Breast epithelium (tissue), 4 donors: ENCODE measurements around the gene TXN2. TPM values are rescaled to one million over a fixed set of nuclear protein-coding genes. Genes with fewer than 3 reads are reported as not detected.

ENCODE experiments used
- DNase-seq, 2 donors: peaks; one replicate each; pipeline ENCODE4 v3.0.0-alpha.2; 2019; ENCODE audit warnings: low spot score in 2 of 2
- H3K27ac ChIP-seq, 2 donors: fragments of 200-600 bp; sonication (generic) in 1 of 2; one replicate each; pipeline ENCODE4 v1.5.1; 2016 to 2019; ENCODE audit warnings: mild to moderate bottlenecking in 1 of 2
- H3K27me3 ChIP-seq, 2 donors: fragments of 200-600 bp; sonication (generic) in 1 of 2; one replicate each; pipeline versions ENCODE4 v1.5.1 to v1.6.0; 2017 to 2019; ENCODE audit warnings: control low read depth in 1 of 2, mild to moderate bottlenecking in 1 of 2
- H3K36me3 ChIP-seq: fragments of 200-600 bp; one replicate; pipeline ENCODE4 v1.5.1; 2019
- H3K4me1 ChIP-seq, 2 donors: fragments of 200-600 bp; sonication (generic); one replicate each; pipeline ENCODE4 v1.5.1; 2016 to 2019; ENCODE audit warnings: control low read depth in 1 of 2
- H3K4me3 ChIP-seq, 3 donors: fragments of 200-600 bp; sonication (generic); 1 replicate in 2 of 3; 2 replicates in 1 of 3; pipeline ENCODE4 v1.5.1; 2016 to 2019; ENCODE audit warnings: mild to moderate bottlenecking in 3 of 3, moderate library complexity in 2 of 3
- H3K9me3 ChIP-seq, 2 donors: fragments of 200-600 bp; sonication (generic) in 1 of 2; one replicate each; pipeline ENCODE4 v1.5.1; 2016 to 2019; ENCODE audit warnings: control low read depth in 1 of 2
- POLR2A ChIP-seq: fragments of 450-650 bp; IDR thresholded peaks from one replicate; pipeline ENCODE4 v1.6.1; 2016; ENCODE audit warnings: antibody characterized with exemption, mild to moderate bottlenecking, moderate library complexity
- POLR2AphosphoS5 ChIP-seq, 3 donors: sonication (generic); formaldehyde crosslinking; IDR thresholded peaks; one replicate each; pipeline ENCODE4 v1.6.1; 2017; ENCODE audit warnings: antibody characterized with exemption in 3 of 3
- intact Hi-C: fragments of 100-400 bp; cut with DNase I; formaldehyde crosslinking; loops from one replicate; pipeline ENCODE4 v1.15.1; 2023; ENCODE audit warnings: low total_unique reads
- total RNA-seq, 3 donors: library from RNA; depleted of rRNA; stranded (reverse); fragments of >200 nt; gene quantifications; one replicate each; pipeline ENCODE4 v1.1.0, GENCODE V29; 2016
- TF ChIP-seq, protein P1 (sequence below), 3 donors: fragments of 450-650 bp; IDR thresholded peaks; one replicate each; pipeline ENCODE4 v1.5.1; 2016 to 2017; ENCODE audit warnings: antibody characterized with exemption in 3 of 3, mild to moderate bottlenecking in 3 of 3, moderate library complexity in 3 of 3

TXN2 gene
- total RNA-seq, 3 donors from 2014 or later = 52.3 to 71.1 (median 58.1) TPM

DNA sequence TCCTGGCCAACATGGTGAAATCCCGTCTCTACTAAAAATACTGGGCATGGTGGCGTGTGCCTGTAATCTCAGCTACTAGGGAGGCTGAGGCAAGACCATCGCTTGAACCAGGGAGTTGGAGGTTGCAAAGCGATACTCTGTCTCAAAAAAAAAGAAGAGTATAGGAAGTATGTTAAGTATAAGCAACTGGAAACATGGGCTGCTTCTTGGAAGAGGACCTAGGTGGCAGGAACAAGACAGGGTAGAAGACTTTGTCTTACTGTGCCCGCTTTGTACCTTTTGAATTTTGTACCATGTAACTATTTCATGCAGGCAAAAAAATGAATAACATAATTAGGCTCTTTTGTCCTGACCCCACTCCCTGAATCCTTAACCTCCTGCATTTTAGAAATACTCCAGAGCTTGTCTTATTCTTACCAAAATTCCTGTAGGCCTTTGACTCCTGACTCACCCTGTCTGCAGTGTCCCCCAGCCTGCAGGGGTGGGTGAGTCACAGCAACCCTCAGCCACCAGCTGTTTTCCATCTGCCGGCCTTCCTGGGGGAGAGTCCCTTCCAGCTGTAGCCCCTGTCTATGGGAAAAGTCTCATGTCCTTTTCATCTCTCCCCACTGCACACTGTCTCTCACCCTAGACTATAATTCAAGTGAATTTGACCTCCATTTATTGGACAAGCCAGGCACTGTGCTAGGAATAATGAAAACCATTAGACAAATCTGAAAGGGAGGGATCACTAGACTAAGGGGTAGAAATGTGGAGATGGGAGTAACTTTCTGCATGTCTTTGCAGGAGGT lies 41.8 kb downstream of the TXN2 start:
- no peaks in the 10 kb centered on the region for H3K36me3 ChIP-seq
- H3K27me3 ChIP-seq = no peaks in the 10 kb centered on the region
- H3K9me3 ChIP-seq = no peaks in the 10 kb centered on the region
- TF ChIP-seq, protein P1, sequence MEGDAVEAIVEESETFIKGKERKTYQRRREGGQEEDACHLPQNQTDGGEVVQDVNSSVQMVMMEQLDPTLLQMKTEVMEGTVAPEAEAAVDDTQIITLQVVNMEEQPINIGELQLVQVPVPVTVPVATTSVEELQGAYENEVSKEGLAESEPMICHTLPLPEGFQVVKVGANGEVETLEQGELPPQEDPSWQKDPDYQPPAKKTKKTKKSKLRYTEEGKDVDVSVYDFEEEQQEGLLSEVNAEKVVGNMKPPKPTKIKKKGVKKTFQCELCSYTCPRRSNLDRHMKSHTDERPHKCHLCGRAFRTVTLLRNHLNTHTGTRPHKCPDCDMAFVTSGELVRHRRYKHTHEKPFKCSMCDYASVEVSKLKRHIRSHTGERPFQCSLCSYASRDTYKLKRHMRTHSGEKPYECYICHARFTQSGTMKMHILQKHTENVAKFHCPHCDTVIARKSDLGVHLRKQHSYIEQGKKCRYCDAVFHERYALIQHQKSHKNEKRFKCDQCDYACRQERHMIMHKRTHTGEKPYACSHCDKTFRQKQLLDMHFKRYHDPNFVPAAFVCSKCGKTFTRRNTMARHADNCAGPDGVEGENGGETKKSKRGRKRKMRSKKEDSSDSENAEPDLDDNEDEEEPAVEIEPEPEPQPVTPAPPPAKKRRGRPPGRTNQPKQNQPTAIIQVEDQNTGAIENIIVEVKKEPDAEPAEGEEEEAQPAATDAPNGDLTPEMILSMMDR (IDR thresholded peaks at IDR 0.05) = no peak
- peak in 2 of 3 donors; percentile 32 to 44 for TF ChIP-seq POLR2AphosphoS5 (IDR thresholded peaks at IDR 0.05)
- H3K27ac ChIP-seq = peak overlapping the region; percentile 1 to 33
- no peak overlapping the region for H3K4me3 ChIP-seq
- intact Hi-C loops = no loop called here
- DNase-seq = no peak
- peaks cover 0 to 3% of the 10 kb centered on the region in 2 donors for H3K4me1 ChIP-seq

DNA sequence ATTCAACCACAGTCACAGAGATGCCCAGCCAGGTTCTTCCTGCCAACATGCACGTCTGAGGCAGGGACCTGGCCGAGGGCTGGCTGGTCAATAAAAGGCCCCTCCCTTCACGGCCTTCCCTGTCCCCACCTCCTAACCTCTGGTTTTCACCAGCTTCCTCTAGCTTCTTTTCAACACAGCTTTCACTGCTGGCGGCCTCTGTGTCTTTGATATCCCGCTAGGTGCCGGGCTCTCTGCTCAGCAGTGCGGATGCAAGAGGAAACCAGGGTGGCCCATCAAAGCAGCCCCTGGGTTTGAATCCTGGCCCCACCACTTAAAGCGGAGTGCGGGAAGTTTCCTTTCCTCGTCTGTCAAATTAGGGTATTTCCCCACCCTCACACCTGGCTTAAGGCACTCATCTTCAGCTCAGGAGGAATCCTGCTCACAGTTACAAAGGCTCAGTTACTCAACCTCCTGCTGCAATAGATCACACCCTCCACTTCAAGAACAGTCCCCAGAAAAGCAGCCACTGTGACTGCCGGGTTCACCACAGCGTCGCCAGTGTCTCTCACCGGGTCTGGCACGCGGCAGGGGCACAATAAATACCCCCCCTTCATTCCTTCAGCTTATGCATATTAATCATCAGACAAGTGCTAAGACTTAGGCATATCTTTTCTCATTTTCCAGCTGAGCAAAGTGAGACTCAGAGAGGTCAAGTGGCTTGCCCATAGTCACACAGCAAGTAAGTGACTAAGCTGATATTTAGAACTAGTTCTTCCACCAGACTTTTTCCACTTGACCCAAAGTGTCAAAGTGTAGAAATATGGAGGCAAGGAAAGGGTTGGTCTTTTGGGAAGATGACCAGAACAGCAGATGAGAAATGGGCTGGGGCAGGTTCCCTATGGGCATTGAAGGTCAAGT lies 45.7 kb downstream of the TXN2 start:
- H3K27me3 ChIP-seq = no peaks in the 10 kb centered on the region
- intact Hi-C loops = no loop called here
- peak overlapping the region; percentile 83 to 86 for H3K27ac ChIP-seq
- H3K4me3 ChIP-seq = peak overlapping the region in 1 of 3 donors; percentile 11
- peak; percentile 60 to 71 for DNase-seq
- TF ChIP-seq POLR2A (no peak), POLR2AphosphoS5 (IDR thresholded peaks at IDR 0.05) (no peak)
- TF ChIP-seq, protein P1 (IDR thresholded peaks at IDR 0.05) = no peak
- no peaks in the 10 kb centered on the region for H3K36me3 ChIP-seq
- peaks cover 10 to 12% of the 10 kb centered on the region in 2 donors for H3K4me1 ChIP-seq
- H3K9me3 ChIP-seq = no peaks in the 10 kb centered on the region

DNA sequence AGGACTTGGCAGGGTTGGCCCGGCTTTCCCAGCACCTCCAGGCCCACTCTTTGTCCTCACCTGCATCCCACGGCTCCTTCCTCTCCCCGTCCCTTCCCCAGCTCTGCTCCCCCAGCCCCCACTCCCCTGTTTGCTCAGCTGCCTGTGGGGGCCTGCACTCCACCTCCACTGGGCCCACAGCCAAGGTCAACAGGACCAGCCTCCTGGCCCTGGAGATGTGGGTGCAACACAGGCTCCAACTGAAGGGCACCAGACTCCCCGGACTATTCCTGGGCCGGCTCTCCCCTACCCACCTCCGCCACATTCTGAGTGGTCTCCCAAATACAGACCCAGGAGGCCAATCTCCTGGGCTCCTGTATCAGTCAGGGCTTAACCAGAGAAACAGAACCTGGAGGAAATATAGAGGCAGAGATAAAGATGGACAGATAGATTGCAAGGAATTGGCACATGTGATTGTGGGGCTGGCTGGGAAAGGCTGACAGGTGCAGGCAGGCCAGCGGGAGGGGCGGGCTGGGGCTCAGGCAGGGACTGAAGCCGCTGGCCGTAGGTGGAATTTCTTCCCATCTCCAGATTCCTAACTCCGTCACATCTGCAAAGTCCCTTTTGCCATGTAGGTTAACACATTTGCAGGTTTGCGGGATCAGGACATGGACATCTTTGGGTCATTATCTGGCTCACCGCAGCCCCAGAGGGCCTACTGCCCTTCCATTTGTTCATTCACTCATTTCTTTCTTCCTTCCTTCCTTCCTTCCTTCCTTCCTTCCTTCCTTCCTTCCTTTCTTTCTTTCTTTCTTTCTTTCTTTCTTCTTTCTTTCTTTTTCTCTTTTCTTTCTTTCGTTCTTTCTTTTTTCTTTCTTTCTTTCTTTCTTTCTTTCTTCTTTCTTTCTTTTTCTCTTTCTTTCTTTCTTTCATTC lies 47.9 kb downstream of the TXN2 start:
- intact Hi-C loops = no loop called here
- TF ChIP-seq, protein P1 (IDR thresholded peaks at IDR 0.05) = no peak
- TF ChIP-seq POLR2AphosphoS5 (IDR thresholded peaks at IDR 0.05) (no peak), POLR2A (no peak)
- H3K4me3 ChIP-seq = no peak overlapping the region
- DNase-seq = no peak
- H3K9me3 ChIP-seq = no peaks in the 10 kb centered on the region
- H3K36me3 ChIP-seq = no peaks in the 10 kb centered on the region
- no peaks in the 10 kb centered on the region for H3K27me3 ChIP-seq
- H3K27ac ChIP-seq = peak overlapping the region; percentile 79 to 81
- H3K4me1 ChIP-seq = peaks cover 10 to 12% of the 10 kb centered on the region in 2 donors

DNA sequence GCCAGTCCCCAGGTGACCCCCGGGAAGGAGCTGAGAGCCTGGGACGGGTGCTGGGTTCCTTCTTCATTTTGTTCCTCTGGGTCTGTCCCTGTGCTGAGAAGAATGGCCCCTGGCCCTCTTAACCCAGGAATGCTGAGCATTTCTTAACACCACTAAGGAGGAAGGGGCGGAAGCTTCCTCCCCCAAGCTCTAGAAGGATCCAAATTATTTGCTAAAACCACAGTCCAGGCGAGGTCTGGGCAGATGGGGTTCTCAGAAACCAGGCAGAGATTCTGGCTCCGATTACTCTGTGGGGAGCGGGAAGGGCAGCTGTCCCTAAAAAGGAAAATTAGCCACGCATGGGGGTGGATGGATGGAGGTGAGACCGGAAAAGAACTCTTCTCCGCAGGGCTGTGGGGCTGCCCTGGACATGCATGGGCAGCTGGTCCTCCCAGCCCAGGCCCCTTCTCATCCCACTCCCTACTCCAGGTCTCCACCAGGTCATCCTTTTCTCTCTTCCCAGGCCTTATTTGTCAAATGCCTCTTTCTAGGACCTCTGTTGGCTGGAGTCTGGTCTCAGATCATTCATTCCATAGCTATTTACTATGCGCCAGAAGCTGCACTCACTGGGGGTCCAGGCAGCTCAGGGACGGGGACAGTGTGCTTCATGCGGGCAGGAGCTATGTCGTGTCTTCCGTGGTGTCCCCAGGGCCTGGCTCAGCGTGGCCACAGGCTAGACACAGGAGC lies 48.7 kb downstream of the TXN2 start:
- H3K9me3 ChIP-seq = no peaks in the 10 kb centered on the region
- TF ChIP-seq, protein P1 (IDR thresholded peaks at IDR 0.05) = no peak
- TF ChIP-seq POLR2A (no peak), POLR2AphosphoS5 (IDR thresholded peaks at IDR 0.05) (no peak)
- DNase-seq = no peak
- H3K4me1 ChIP-seq = peaks cover 10 to 12% of the 10 kb centered on the region in 2 donors
- intact Hi-C loops = no loop called here
- H3K36me3 ChIP-seq = no peaks in the 10 kb centered on the region
- H3K27me3 ChIP-seq = no peaks in the 10 kb centered on the region
- H3K27ac ChIP-seq = peak overlapping the region; percentile 79 to 81
- no peak overlapping the region for H3K4me3 ChIP-seq
